Activated T-cell treated with anti-CD3 and anti-CD28 coated beads, Interleukin-2, amount 50 U/mL, for 24 hours (primary cell): ENCODE measurements around the gene ZC3H15.
"Not testable (repeated sequence)": the region's sequence is repeated elsewhere in the genome, so short reads cannot be mapped to it uniquely, and the experiment has no call there.

Experiments
- DNase-seq: peaks from one replicate; pipeline ENCODE4 v3.0.0-alpha.2; 2020
- H3K27ac Mint-ChIP-seq: 2 replicates; pipeline ENCODE4 v1.8.0; 2020; ENCODE audit warnings: mild to moderate bottlenecking, mixed read lengths
- H3K27me3 Mint-ChIP-seq: 2 replicates; pipeline ENCODE4 v1.8.0; 2020; ENCODE audit warnings: mixed read lengths
- H3K36me3 Mint-ChIP-seq: 2 replicates; pipeline ENCODE4 v1.8.0; 2020; ENCODE audit warnings: low read depth, mixed read lengths
- H3K4me1 Mint-ChIP-seq: 2 replicates; pipeline ENCODE4 v1.8.0; 2020; ENCODE audit warnings: low read depth, mixed read lengths
- H3K4me3 Mint-ChIP-seq: 2 replicates; pipeline ENCODE4 v1.8.0; 2020; ENCODE audit warnings: mild to moderate bottlenecking, moderate library complexity, mixed read lengths
- H3K9me3 Mint-ChIP-seq: 2 replicates; pipeline ENCODE4 v1.8.0; 2020; ENCODE audit warnings: mixed read lengths

The ZC3H15 gene

GRCh38 chr2:186485871-186486650 is at the start of gene ZC3H15:
TSS of gene ZC3H15 (plus strand) at chr2:186486260. CDS start at chr2:186486383, 123 bp downstream.
- Mint-ChIP-seq H3K36me3 (peaks cover 54% of the 10 kb centered on the region), H3K9me3 (no peaks in the 10 kb centered on the region), H3K4me1 (peaks cover 62% of the 10 kb centered on the region), H3K4me3 (peak within 1 kb of the TSS; percentile 95), H3K27ac (peak within 1 kb of the TSS; percentile 98), H3K27me3 (no peaks in the 10 kb centered on the region)
- peak; percentile 96 for DNase-seq

- no peaks in the 10 kb centered on the region for H3K4me1 Mint-ChIP-seq
- H3K9me3 Mint-ChIP-seq: peaks cover 3% of the 10 kb centered on the region
- peaks cover 41% of the 10 kb centered on the region for H3K36me3 Mint-ChIP-seq
- H3K27me3 Mint-ChIP-seq: no peaks in the 10 kb centered on the region
- DNase-seq: no peak
- no peak overlapping the region for H3K4me3 Mint-ChIP-seq
- H3K27ac Mint-ChIP-seq: no peak overlapping the region
Measured at GRCh38 chr2:186437719-186438118, 48.3 kb upstream of the ZC3H15 start.

GRCh38 chr2:186439673-186440095 is 46.4 kb upstream of the ZC3H15 start:
- H3K27me3 Mint-ChIP-seq, DNase-seq, H3K9me3 Mint-ChIP-seq, H3K4me3 Mint-ChIP-seq, H3K27ac Mint-ChIP-seq, H3K4me1 Mint-ChIP-seq: not testable (repeated sequence)
- peaks cover 33% of the 10 kb centered on the region for H3K36me3 Mint-ChIP-seq

- Mint-ChIP-seq H3K9me3 (peaks cover 3% of the 10 kb centered on the region), H3K27ac (no peak overlapping the region), H3K4me1 (no peaks in the 10 kb centered on the region), H3K27me3 (no peaks in the 10 kb centered on the region), H3K36me3 (peaks cover 26% of the 10 kb centered on the region), H3K4me3 (no peak overlapping the region)
- DNase-seq: no peak
Measured at GRCh38 chr2:186440506-186440905, 45.6 kb upstream of the ZC3H15 start.

- H3K27me3 Mint-ChIP-seq: no peaks in the 10 kb centered on the region
- no peak for DNase-seq
- peaks cover 15% of the 10 kb centered on the region for H3K36me3 Mint-ChIP-seq
- H3K9me3 Mint-ChIP-seq: peaks cover 3% of the 10 kb centered on the region
- H3K4me1 Mint-ChIP-seq: no peaks in the 10 kb centered on the region
- H3K27ac Mint-ChIP-seq: no peak overlapping the region
- H3K4me3 Mint-ChIP-seq: no peak overlapping the region
Measured at GRCh38 chr2:186442885-186443284, 43.2 kb upstream of the ZC3H15 start.

GRCh38 chr2:186443851-186444250 is 42.2 kb upstream of the ZC3H15 start:
- Mint-ChIP-seq H3K4me1 (no peaks in the 10 kb centered on the region), H3K36me3 (peaks cover 13% of the 10 kb centered on the region), H3K27me3 (no peaks in the 10 kb centered on the region), H3K27ac (no peak overlapping the region), H3K9me3 (peaks cover 3% of the 10 kb centered on the region), H3K4me3 (no peak overlapping the region)
- DNase-seq: no peak

GRCh38 chr2:186445506-186445905 is 40.6 kb upstream of the ZC3H15 start:
- Mint-ChIP-seq H3K4me3 (no peak overlapping the region), H3K27ac (no peak overlapping the region), H3K9me3 (no peaks in the 10 kb centered on the region), H3K4me1 (no peaks in the 10 kb centered on the region), H3K27me3 (no peaks in the 10 kb centered on the region), H3K36me3 (no peaks in the 10 kb centered on the region)
- no peak for DNase-seq

- Mint-ChIP-seq H3K9me3 (no peaks in the 10 kb centered on the region), H3K27me3 (no peaks in the 10 kb centered on the region), H3K4me1 (no peaks in the 10 kb centered on the region), H3K4me3 (no peak overlapping the region), H3K36me3 (peaks cover 15% of the 10 kb centered on the region), H3K27ac (no peak overlapping the region)
- no peak for DNase-seq
Measured at GRCh38 chr2:186455613-186456012, 30.4 kb upstream of the ZC3H15 start.

GRCh38 chr2:186456941-186457340 is 29.1 kb upstream of the ZC3H15 start:
- DNase-seq: no peak
- Mint-ChIP-seq H3K4me1 (no peaks in the 10 kb centered on the region), H3K4me3 (no peak overlapping the region), H3K9me3 (no peaks in the 10 kb centered on the region), H3K36me3 (peaks cover 15% of the 10 kb centered on the region), H3K27me3 (no peaks in the 10 kb centered on the region), H3K27ac (no peak overlapping the region)

- Mint-ChIP-seq H3K9me3 (no peaks in the 10 kb centered on the region), H3K4me3 (no peak overlapping the region), H3K36me3 (peaks cover 15% of the 10 kb centered on the region), H3K27me3 (no peaks in the 10 kb centered on the region), H3K4me1 (peaks cover 2% of the 10 kb centered on the region), H3K27ac (no peak overlapping the region)
- DNase-seq: no peak
Measured at GRCh38 chr2:186457908-186458307, 28.2 kb upstream of the ZC3H15 start.

- DNase-seq: no peak
- Mint-ChIP-seq H3K27me3 (no peaks in the 10 kb centered on the region), H3K4me1 (peaks cover 4% of the 10 kb centered on the region), H3K27ac (no peak overlapping the region), H3K9me3 (no peaks in the 10 kb centered on the region), H3K36me3 (peaks cover 12% of the 10 kb centered on the region), H3K4me3 (no peak overlapping the region)
Measured at GRCh38 chr2:186459009-186459408, 27.1 kb upstream of the ZC3H15 start.

GRCh38 chr2:186460465-186460864 is 25.6 kb upstream of the ZC3H15 start:
- peaks cover 9% of the 10 kb centered on the region for H3K36me3 Mint-ChIP-seq
- H3K4me3 Mint-ChIP-seq: no peak overlapping the region
- H3K4me1 Mint-ChIP-seq: peaks cover 4% of the 10 kb centered on the region
- no peaks in the 10 kb centered on the region for H3K27me3 Mint-ChIP-seq
- no peaks in the 10 kb centered on the region for H3K9me3 Mint-ChIP-seq
- DNase-seq: no peak
- H3K27ac Mint-ChIP-seq: no peak overlapping the region

GRCh38 chr2:186466743-186467142 is 19.3 kb upstream of the ZC3H15 start:
- no peak for DNase-seq
- H3K9me3 Mint-ChIP-seq: peaks cover 8% of the 10 kb centered on the region
- no peaks in the 10 kb centered on the region for H3K27me3 Mint-ChIP-seq
- H3K4me1 Mint-ChIP-seq: peaks cover 4% of the 10 kb centered on the region
- H3K27ac Mint-ChIP-seq: no peak overlapping the region
- no peaks in the 10 kb centered on the region for H3K36me3 Mint-ChIP-seq
- H3K4me3 Mint-ChIP-seq: no peak overlapping the region

- Mint-ChIP-seq H3K4me3 (no peak overlapping the region), H3K27ac (no peak overlapping the region), H3K27me3 (no peaks in the 10 kb centered on the region), H3K36me3 (no peaks in the 10 kb centered on the region), H3K9me3 (peaks cover 8% of the 10 kb centered on the region), H3K4me1 (peaks cover 4% of the 10 kb centered on the region)
- no peak for DNase-seq
Measured at GRCh38 chr2:186467421-186467820, 18.6 kb upstream of the ZC3H15 start.

GRCh38 chr2:186472722-186473493 is 13.2 kb upstream of the ZC3H15 start:
- not testable (repeated sequence) for H3K36me3 Mint-ChIP-seq, H3K27me3 Mint-ChIP-seq, H3K4me3 Mint-ChIP-seq, H3K27ac Mint-ChIP-seq, DNase-seq, H3K4me1 Mint-ChIP-seq, H3K9me3 Mint-ChIP-seq
